Measurements from ENCODE around the gene ITGB4.

Gene ITGB4

DNA sequence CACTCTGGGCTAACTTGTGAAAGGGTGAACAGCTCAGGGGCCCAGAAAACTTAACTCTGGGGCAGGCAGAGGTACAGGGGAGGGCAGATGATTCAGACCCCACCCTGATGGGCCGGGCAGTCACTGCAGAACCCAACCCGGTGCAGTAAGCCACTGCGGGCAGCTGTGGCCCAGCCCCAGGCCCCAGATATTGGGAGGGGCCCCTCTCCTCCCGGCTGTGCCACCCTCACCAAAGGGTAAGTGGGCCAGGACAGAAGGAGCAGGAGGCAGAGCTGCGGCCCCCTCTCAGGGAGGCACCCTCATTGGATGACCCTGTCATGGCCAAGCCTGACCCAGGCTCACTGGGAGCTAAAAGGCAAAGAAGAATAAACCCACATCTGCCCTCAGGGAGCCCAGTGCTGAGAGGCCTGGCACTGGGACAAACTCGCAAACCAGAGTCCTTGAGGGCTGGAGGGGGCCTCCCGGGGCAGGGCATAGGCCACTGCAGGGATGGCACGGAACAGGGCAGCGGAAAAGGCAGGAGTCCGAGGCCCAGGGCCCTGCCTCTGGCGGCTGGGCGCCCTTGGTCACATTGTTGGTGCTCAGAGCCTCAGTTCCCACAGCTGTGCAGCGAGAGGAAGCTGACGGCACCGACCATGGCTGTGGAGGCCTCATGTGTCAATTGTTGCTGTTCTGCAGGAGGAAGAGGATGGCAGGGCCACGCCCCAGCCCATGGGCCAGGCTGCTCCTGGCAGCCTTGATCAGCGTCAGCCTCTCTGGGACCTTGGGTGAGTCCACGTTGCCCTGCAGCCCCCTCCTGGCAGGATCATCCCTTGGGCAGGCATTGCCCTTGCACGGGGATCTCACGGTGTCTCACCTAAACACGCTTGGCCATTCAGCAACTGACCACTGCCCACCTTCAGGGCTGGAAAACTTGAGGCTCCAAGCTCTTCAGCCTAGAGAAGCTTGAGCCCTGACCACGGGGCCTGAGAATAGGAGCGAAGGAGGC lies 3.1 kb downstream of the ITGB4 start:
- H3K27ac ChIP-seq, result no peak overlapping the region
- no peak for TF ChIP-seq CTCF (conservative IDR thresholded peaks at IDR 0.05)

GRCh38 chr17:75725504-75725903 lies 4.2 kb downstream of the ITGB4 start:
- no peak for TF ChIP-seq CTCF (conservative IDR thresholded peaks at IDR 0.05)
- H3K27ac ChIP-seq, result no peak overlapping the region

GRCh38 chr17:75727391-75727790 lies 6.1 kb downstream of the ITGB4 start:
- no peak overlapping the region for H3K27ac ChIP-seq
- TF ChIP-seq CTCF (conservative IDR thresholded peaks at IDR 0.05), result no peak

DNA sequence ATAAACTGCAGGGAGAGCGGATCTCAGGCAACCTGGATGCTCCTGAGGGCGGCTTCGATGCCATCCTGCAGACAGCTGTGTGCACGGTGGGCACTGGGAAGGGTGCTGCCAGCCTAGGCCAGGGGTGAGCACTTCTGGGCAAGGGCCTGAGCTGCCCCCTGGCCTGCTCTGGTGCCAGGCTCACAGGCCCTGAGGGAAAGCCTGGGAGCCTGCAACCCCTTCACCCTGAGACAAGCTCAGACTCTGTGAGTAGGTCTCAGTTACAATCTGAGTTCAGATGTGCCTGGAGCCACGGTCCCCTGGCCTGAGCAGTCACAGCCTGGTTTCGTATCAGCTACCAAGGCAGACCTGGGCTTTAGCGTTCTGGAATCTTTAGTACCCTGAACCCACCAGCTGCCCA lies 8.1 kb downstream of the ITGB4 start:
- TF ChIP-seq CTCF (conservative IDR thresholded peaks at IDR 0.05), result no peak
- H3K27ac ChIP-seq, result no peak overlapping the region

DNA sequence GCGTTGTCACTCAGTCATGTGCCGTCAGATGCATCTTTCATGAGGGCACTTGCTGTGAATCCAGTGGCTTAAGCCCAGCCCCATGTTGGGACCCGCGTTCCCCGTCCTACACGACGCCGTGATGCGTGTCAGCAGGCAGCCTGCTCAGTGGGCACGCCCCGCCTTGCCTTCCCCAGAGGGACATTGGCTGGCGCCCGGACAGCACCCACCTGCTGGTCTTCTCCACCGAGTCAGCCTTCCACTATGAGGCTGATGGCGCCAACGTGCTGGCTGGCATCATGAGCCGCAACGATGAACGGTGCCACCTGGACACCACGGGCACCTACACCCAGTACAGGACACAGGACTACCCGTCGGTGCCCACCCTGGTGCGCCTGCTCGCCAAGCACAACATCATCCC lies 8.8 kb downstream of the ITGB4 start:
- H3K27ac ChIP-seq, result no peak overlapping the region
- TF ChIP-seq CTCF (conservative IDR thresholded peaks at IDR 0.05), result no peak

DNA sequence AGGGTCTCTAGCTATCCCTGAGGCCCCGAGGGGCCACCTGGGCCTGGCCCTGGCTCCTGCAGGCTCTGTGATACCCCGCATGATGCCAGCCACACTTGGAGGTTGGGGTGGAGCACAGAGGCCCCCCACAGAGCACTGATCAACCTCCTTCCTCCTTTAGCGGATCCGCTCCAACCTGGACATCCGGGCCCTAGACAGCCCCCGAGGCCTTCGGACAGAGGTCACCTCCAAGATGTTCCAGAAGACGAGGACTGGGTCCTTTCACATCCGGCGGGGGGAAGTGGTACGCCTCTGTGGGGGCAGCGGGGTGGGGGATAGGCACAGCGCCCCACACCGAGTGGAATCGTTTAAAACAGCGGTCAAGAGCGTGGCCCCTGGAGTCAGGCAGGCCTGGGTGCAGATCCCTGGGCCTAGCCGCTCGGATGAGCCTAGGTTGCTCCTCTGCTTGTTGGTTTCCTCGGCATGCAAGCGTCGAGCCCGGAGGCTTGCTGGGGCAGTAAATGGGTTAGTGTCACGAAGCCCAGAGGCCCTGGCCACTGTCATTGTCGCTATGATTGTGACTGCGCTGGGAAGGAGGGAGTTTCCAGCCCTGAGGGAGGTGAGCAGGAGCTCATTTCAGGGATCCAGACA lies 9.9 kb downstream of the ITGB4 start:
- no peak for TF ChIP-seq CTCF (conservative IDR thresholded peaks at IDR 0.05)
- no peak overlapping the region for H3K27ac ChIP-seq

- H3K27ac ChIP-seq, result no peak overlapping the region
- no peak for TF ChIP-seq CTCF (conservative IDR thresholded peaks at IDR 0.05)
Measured at GRCh38 chr17:75731716-75732498, 10.6 kb downstream of the ITGB4 start.

Data from VCaP (cell line).